CD4-positive, alpha-beta T cell treated with Interleukin-15 for 1 hour (primary cell): ENCODE data around the gene NAMPT.
"Not testable (repeated sequence)": the region's sequence is repeated elsewhere in the genome, so short reads cannot be mapped to it uniquely, and the experiment has no call there.

Source experiments
- DNase-seq: peaks from one replicate; pipeline ENCODE4 v3.0.0-alpha.2; 2020

Gene NAMPT

DNA sequence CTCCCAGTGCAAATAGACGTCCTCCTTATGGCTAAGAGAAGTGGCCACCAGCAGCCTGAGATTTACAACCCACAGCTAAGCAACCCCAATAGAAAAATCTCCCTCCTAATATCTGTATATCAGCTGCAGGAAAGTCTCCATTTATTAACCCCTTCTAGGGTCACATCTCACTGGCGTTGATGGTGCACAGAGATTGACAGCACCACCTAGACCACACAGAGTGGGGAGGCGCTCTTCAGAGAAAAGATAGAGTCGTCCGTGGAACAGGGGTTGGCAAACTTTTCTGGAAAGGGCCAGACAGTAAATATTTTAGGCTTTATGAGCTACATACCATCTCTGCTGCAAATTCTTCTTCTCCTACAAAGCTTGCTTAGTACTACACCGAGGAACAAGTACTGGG is 60.0 kb downstream of the NAMPT start:
- no peak for DNase-seq

- no peak for DNase-seq
These were observed 61.6 kb downstream of the NAMPT start for GRCh38 chr7:106223156-106223555.

GRCh38 chr7:106222545-106222944 is 62.2 kb downstream of the NAMPT start:
- DNase-seq = no peak

- no peak for DNase-seq
These were observed 64.5 kb downstream of the NAMPT start for GRCh38 chr7:106220307-106220706.

DNA sequence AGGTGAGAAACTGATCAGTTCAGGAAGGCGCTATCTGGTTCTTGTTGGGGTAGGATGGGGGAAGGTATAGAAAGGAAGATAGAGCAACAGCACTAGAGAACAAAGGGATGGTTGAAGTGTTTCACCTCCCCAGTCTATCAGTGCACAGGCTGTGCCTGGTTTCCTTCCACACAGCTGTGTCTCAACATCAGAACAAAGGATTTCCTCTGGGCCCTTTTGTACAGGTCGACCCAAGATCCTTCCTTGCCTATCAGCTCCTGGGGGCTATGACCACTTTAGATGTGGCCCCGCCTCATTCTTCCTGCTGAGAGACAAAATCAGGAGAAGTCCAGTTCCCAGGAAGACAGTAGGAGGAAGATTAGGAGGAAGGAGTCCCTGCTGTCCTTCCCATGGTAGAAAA is 65.6 kb downstream of the NAMPT start:
- DNase-seq = no peak

- no peak for DNase-seq
These were observed 66.2 kb downstream of the NAMPT start for GRCh38 chr7:106218546-106218945.

GRCh38 chr7:106216923-106217542 is 67.8 kb downstream of the NAMPT start:
- DNase-seq = no peak

- no peak for DNase-seq
These were observed 68.3 kb downstream of the NAMPT start for GRCh38 chr7:106216517-106216922.

DNA sequence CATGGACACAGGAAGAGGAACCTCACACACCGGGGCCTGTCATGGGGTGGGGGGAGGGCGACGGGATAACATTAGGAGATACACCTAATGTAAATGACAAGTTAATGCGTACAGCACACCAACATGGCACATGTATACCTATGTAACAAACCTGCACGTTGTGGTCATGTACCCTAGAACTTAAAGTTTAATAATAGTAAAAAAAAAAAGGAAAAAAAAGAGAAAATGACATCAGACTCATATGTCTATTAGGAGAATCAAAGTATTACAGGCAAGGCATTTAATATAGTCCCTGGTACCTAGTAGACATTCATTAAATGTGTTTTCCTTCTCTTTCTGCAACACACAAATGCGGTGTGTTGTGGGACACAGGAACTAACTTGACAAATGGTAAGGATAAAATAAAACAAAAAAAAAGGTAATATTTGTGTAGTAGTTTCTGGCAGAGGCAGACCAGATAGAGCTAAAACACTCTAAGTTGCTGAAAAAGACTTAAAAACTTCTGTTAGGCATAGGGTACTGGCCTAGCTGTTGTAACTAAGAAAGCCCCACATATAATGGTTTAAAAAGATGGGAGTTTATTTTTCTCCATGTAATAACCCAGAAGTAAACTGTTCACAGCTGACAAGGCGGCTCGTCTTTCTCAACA is 68.8 kb downstream of the NAMPT start:
- no peak for DNase-seq

- DNase-seq = not testable (repeated sequence)
These were observed 75.8 kb downstream of the NAMPT start for GRCh38 chr7:106208944-106209343.

GRCh38 chr7:106206826-106207541 is 77.8 kb downstream of the NAMPT start:
- no peak for DNase-seq

DNA sequence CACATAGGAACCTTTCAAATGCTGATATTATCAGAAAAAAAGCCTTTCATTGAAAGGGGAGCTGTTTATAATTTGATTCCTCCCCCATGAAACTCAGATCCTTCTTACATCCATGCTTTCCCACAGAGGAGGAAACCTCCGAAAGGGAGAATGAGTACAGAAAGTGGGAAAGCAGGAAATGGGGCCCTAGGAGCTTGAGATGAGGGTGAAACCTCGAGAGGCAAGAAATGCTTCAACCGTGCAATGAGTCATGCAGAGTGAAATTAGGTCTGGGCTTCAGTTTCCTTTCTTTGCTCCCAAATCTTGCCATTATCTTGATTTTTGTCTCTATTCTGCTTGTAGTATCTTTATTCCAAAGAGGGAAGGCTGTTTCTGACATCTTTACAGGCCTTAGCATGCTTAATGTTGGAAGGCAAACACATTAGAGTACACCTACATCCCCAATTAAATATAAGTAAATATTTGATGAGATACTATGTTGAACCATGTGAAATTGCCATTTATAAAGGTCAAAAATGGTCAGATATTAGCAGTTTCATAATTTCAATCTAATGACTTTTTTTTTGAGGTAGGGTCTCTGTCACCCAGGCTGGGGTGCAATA is 79.1 kb downstream of the NAMPT start:
- no peak for DNase-seq

DNA sequence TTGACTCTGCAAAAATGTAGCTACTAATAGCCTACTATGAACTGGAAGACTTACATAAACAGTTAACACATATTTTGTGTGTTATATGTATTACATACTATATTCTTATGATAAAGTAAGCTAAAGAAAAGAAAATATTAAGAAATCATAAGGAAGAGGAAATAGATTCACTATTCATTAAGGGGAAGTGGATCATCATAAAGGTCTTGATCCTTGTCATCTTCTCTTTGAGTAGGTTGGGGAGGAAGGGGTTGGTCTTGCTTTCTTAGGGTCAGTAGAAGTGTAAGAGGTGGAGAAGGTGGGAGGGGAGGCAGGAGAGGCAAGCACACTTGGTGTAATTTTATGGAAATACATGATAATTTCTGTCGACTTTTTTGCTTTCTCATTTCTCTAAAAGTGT is 81.3 kb downstream of the NAMPT start:
- DNase-seq = no peak

- no peak for DNase-seq
These were observed 83.6 kb downstream of the NAMPT start for GRCh38 chr7:106201164-106201563.

DNA sequence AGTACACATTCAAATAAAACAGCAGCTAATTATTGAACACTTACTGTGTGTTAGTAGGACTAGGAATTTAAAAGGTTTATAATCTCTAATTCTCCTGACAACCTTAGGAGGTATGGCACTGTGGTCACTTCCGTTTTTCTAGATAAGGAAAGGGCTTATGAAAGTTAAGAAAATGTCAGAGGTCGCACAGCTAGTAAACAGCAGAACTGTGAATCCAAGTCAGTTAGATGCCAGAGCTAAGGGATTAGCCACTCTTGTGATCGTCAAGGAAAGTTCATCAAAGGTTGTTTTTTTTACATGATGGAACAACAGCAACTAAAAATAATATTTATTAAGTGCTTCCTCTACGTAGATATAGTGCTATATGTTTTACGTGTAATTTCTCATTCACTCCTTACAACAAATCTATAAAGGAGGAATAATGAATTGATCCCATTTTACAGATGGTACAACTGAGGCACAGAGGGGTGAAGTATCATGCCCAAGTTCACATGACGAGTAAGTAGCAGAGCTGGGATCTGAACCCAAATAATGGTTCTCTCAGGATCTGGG is 84.9 kb downstream of the NAMPT start:
- no peak for DNase-seq

- DNase-seq = no peak
These were observed 85.8 kb downstream of the NAMPT start for GRCh38 chr7:106199024-106199423.
